ENCODE data around the gene WEE2. TPM values are rescaled to one million over a fixed set of nuclear protein-coding genes. Genes with fewer than 3 reads are reported as not detected.

WEE2 gene
- total RNA-seq = not detected

DNA sequence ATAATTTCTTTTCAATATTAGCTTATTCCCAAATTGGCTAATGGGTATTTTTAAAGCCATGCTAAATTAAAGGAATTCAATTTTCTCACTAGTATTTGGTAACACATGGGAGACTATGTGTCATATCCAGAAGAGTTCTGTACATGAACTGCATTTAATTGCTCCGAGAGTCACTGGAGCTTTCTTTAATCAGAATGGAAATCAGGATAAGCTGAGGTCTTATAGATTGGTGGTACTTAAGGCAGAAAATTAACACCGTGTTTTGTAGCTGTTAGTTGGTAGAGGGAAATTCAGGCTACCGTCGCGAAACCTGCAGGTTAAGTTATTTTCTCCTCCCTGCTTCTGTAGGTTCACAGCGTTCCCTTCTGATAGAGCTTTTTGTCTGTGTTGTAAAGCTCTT, at the start of gene WEE2:
WEE2 (plus strand) TSS at position 3 of the 400 bp plus-strand sequence. CDS start 406 bp downstream, outside the sequence.
- intact Hi-C loops (cut with DNase I) = no loop called here
- Histone ChIP-seq H3K4me1 (no peaks in the 10 kb centered on the region), H3K9me3 (no peaks in the 10 kb centered on the region), H3K36me3 (no peaks in the 10 kb centered on the region), H3K4me3 (no peak within 1 kb of the TSS), H3K27me3 (no peaks in the 10 kb centered on the region), H3K27ac (no peak within 1 kb of the TSS)
- no peak for DNase-seq (ENCODE audit: extremely low spot score in 2 of 2)
- TF ChIP-seq POLR2AphosphoS5 (IDR thresholded peaks at IDR 0.05; ENCODE audit: insufficient read depth in 1 of 2, low read depth in 1 of 2) (no peak), POLR2A (IDR thresholded peaks at IDR 0.05) (no peak)
- TF ChIP-seq, protein P1, sequence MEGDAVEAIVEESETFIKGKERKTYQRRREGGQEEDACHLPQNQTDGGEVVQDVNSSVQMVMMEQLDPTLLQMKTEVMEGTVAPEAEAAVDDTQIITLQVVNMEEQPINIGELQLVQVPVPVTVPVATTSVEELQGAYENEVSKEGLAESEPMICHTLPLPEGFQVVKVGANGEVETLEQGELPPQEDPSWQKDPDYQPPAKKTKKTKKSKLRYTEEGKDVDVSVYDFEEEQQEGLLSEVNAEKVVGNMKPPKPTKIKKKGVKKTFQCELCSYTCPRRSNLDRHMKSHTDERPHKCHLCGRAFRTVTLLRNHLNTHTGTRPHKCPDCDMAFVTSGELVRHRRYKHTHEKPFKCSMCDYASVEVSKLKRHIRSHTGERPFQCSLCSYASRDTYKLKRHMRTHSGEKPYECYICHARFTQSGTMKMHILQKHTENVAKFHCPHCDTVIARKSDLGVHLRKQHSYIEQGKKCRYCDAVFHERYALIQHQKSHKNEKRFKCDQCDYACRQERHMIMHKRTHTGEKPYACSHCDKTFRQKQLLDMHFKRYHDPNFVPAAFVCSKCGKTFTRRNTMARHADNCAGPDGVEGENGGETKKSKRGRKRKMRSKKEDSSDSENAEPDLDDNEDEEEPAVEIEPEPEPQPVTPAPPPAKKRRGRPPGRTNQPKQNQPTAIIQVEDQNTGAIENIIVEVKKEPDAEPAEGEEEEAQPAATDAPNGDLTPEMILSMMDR (IDR thresholded peaks at IDR 0.05) = no peak

DNA sequence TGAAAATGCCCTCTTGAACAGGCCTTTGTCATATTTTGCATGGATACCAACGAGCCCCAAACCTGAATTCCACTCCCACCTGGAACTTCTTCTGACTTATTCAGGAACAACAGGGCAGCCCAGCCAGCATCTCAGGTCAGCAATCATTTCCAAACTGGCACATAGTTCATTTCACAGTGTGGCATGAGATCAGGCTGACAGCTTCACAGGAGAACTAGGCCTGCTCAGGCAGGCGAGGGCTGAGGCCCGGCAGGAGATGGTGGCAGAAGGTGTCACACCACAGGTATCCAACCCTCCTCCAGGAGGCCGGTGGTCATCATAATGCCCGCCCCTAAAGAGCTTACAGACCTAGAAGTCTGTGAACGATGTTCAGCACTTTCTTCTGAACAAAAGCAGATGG, 48.7 kb upstream of the WEE2 start:
- Histone ChIP-seq H3K36me3 (peaks cover 0 to 34% of the 10 kb centered on the region in 2 donors), H3K9me3 (no peaks in the 10 kb centered on the region), H3K4me1 (peaks cover 13% of the 10 kb centered on the region), H3K27ac (no peak overlapping the region), H3K4me3 (no peak overlapping the region), H3K27me3 (no peaks in the 10 kb centered on the region)
- DNase-seq (ENCODE audit: extremely low spot score in 2 of 2) = no peak
- intact Hi-C loops (cut with DNase I) = loop anchor here (10.0 kb wide), 1 partner anchor 75 kb away; the partner anchor contains the start of gene SSBP1
- TF ChIP-seq, protein P1 (IDR thresholded peaks at IDR 0.05) = no peak
- no peak for TF ChIP-seq POLR2AphosphoS5 (IDR thresholded peaks at IDR 0.05; ENCODE audit: insufficient read depth in 1 of 2, low read depth in 1 of 2)
- TF ChIP-seq POLR2A (IDR thresholded peaks at IDR 0.05) = no peak

DNA sequence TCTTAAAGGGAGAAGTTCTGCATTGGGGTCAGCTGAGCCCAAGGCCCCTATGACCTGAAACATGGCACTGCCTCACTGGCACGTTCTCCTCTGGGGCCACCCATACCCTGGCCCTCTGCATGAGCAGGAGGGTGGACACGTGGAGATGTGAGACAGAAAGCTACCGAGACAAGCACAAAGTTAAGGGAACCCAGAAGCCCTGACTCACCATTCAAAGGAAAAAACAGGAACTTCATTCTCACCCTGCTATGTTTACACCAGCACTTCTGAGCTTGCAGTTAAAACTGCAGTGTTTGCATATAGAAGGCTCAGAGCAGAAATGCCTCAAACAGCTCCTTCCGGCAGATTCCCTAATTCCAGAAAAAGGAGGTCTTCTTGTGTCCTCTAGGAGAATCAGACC, 47.9 kb upstream of the WEE2 start:
- DNase-seq (ENCODE audit: extremely low spot score in 2 of 2) = no peak
- H3K4me3 ChIP-seq = no peak overlapping the region
- intact Hi-C loops (cut with DNase I) = no loop called here
- peaks cover 13% of the 10 kb centered on the region for H3K4me1 ChIP-seq
- H3K9me3 ChIP-seq = no peaks in the 10 kb centered on the region
- H3K27ac ChIP-seq = no peak overlapping the region
- TF ChIP-seq POLR2A (IDR thresholded peaks at IDR 0.05) (no peak), POLR2AphosphoS5 (IDR thresholded peaks at IDR 0.05; ENCODE audit: insufficient read depth in 1 of 2, low read depth in 1 of 2) (no peak)
- TF ChIP-seq, protein P1 (IDR thresholded peaks at IDR 0.05) = no peak
- no peaks in the 10 kb centered on the region for H3K27me3 ChIP-seq
- H3K36me3 ChIP-seq = peaks cover 0 to 42% of the 10 kb centered on the region in 2 donors

DNA sequence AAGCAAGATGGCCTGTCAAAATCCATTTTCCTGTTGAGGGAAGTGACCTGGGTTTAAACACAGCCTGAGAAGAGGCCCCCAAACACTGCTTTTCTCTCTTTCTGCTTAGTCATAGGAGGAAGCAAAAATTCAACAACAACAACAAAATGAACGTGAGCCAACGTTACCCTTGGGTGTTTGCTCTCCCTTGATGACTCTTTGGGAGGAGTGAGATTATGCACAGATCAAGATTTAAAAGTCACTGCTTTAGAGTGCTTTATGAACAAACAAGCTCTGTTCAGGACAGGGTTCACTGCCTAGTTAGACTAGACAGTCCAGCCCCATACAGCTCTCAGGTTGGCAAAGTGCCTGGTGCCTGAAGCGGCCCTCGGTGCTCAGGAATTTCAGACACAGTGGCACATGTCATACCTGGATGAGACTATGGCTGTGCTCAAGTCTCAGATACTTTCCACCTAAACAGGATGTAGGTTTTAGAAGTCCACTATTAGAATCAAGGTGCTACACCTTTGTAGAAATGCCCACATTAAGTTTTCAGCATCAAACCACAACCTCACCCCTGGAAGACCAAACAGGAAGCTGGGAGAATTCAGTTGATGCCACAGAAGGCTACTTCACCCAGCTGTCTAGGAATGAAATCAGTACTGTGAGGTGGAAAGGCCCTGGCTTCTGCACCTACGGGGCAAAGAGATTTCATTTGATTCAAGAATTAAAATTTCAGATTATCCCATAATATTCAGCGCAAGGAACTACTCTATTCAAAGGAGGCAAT, 44.9 kb upstream of the WEE2 start:
- Histone ChIP-seq H3K4me1 (peaks cover 13% of the 10 kb centered on the region), H3K4me3 (no peak overlapping the region), H3K27ac (no peak overlapping the region), H3K9me3 (no peaks in the 10 kb centered on the region), H3K27me3 (no peaks in the 10 kb centered on the region), H3K36me3 (peaks cover 0 to 43% of the 10 kb centered on the region in 2 donors)
- no peak for DNase-seq (ENCODE audit: extremely low spot score in 2 of 2)
- intact Hi-C loops (cut with DNase I) = no loop called here
- TF ChIP-seq, protein P1 (IDR thresholded peaks at IDR 0.05) = no peak
- peak in 1 of 2 donors; percentile 26 for TF ChIP-seq POLR2AphosphoS5 (IDR thresholded peaks at IDR 0.05; ENCODE audit: insufficient read depth in 1 of 2, low read depth in 1 of 2)

DNA sequence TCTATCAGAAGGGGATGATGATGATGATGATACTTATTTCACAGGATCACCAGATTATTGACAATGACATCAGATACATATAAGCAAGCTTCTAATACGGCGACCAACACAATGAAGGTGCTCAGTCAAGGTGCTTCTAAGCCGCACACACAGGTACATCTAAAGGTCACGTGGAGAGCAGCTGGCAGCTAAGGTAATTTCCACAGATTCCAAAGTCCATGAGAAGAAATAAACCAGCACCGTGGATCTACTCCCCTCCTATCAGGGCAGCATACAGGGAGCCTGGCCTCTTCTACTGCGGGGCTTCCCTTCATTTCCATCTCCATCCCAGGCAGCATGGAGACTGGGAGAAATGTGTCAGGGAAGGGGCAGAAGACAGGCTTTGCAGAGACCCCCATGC, 43.7 kb upstream of the WEE2 start:
- peaks cover 0 to 51% of the 10 kb centered on the region in 2 donors for H3K36me3 ChIP-seq
- H3K27me3 ChIP-seq = no peaks in the 10 kb centered on the region
- intact Hi-C loops (cut with DNase I) = no loop called here
- no peak for TF ChIP-seq POLR2AphosphoS5 (IDR thresholded peaks at IDR 0.05; ENCODE audit: insufficient read depth in 1 of 2, low read depth in 1 of 2)
- TF ChIP-seq, protein P1 (IDR thresholded peaks at IDR 0.05) = no peak
- no peak for TF ChIP-seq POLR2A (IDR thresholded peaks at IDR 0.05)
- no peak overlapping the region for H3K27ac ChIP-seq
- DNase-seq (ENCODE audit: extremely low spot score in 2 of 2) = no peak
- no peak overlapping the region for H3K4me3 ChIP-seq
- H3K9me3 ChIP-seq = no peaks in the 10 kb centered on the region
- H3K4me1 ChIP-seq = peaks cover 13% of the 10 kb centered on the region
